ENCODE results near the gene VAMP4. TPM values are rescaled to one million over a fixed set of nuclear protein-coding genes. Genes with fewer than 3 reads are reported as not detected.

The VAMP4 gene
- total and polyA plus RNA-seq, 4 donors: 6.6 to 20.9 (median 10.6) TPM

- WGBS, 2 donors: 90 to 95% methylated on average over 4 of the region's 4 CpGs
- DNase-seq: no peak
- Histone ChIP-seq H3K9ac (ENCODE audit: insufficient read depth in 1 of 2, low read length in 2 of 2) (no peak overlapping the region), H3K36me3 (ENCODE audit: control insufficient read depth in 4 of 4, insufficient read depth in 4 of 4, low read length in 4 of 4) (no peaks in the 10 kb centered on the region), H3K9me3 (ENCODE audit: control insufficient read depth in 4 of 4, insufficient read depth in 3 of 4, low read length in 3 of 4) (no peaks in the 10 kb centered on the region), H3K4me3 (no peak overlapping the region), H3K27me3 (ENCODE audit: control insufficient read depth in 3 of 3, insufficient read depth in 3 of 3, low read length in 2 of 3) (no peaks in the 10 kb centered on the region), H3K27ac (ENCODE audit: low read depth in 1 of 2, low read length in 1 of 2) (no peak overlapping the region), H3K4me1 (ENCODE audit: control insufficient read depth in 5 of 5, insufficient read depth in 5 of 5, low read length in 5 of 5) (peaks cover 0 to 4% (median 0%) of the 10 kb centered on the region in 5 donors)
- TF ChIP-seq CTCF (IDR thresholded peaks at IDR 0.05; ENCODE audit: control extremely low read depth, extremely low read depth): no peak
- ATAC-seq (ENCODE audit: insufficient read depth, low FRiP score): no peak
Measured at GRCh38 chr1:171666114-171666769, 75.6 kb downstream of the VAMP4 start.

- Histone ChIP-seq H3K9ac (ENCODE audit: insufficient read depth in 1 of 2, low read length in 2 of 2) (no peak overlapping the region), H3K27ac (ENCODE audit: low read depth in 1 of 2, low read length in 1 of 2) (no peak overlapping the region), H3K27me3 (ENCODE audit: control insufficient read depth in 3 of 3, insufficient read depth in 3 of 3, low read length in 2 of 3) (no peaks in the 10 kb centered on the region), H3K9me3 (ENCODE audit: control insufficient read depth in 4 of 4, insufficient read depth in 3 of 4, low read length in 3 of 4) (no peaks in the 10 kb centered on the region), H3K4me1 (ENCODE audit: control insufficient read depth in 5 of 5, insufficient read depth in 5 of 5, low read length in 5 of 5) (peaks cover 0 to 4% (median 0%) of the 10 kb centered on the region in 5 donors), H3K36me3 (ENCODE audit: control insufficient read depth in 4 of 4, insufficient read depth in 4 of 4, low read length in 4 of 4) (no peaks in the 10 kb centered on the region), H3K4me3 (no peak overlapping the region)
- DNase-seq: no peak
- ATAC-seq (ENCODE audit: insufficient read depth, low FRiP score): no peak
- TF ChIP-seq CTCF (IDR thresholded peaks at IDR 0.05; ENCODE audit: control extremely low read depth, extremely low read depth): no peak
Measured at GRCh38 chr1:171664976-171665375, 76.9 kb downstream of the VAMP4 start.

- H3K27ac ChIP-seq (ENCODE audit: low read depth in 1 of 2, low read length in 1 of 2): no peak overlapping the region
Measured at GRCh38 chr1:171663854-171664575, 77.8 kb downstream of the VAMP4 start.

More at GRCh38 chr1:171663854-171664575, 77.8 kb downstream of the VAMP4 start:
- peak in 1 of 3 donors; percentile 21 for DNase-seq
- peaks cover 0 to 4% (median 0%) of the 10 kb centered on the region in 5 donors for H3K4me1 ChIP-seq (ENCODE audit: control insufficient read depth in 5 of 5, insufficient read depth in 5 of 5, low read length in 5 of 5)
- H3K9ac ChIP-seq (ENCODE audit: insufficient read depth in 1 of 2, low read length in 2 of 2): no peak overlapping the region
- no peak for TF ChIP-seq CTCF (IDR thresholded peaks at IDR 0.05; ENCODE audit: control extremely low read depth, extremely low read depth)
- no peak overlapping the region for H3K4me3 ChIP-seq
- no peaks in the 10 kb centered on the region for H3K36me3 ChIP-seq (ENCODE audit: control insufficient read depth in 4 of 4, insufficient read depth in 4 of 4, low read length in 4 of 4)
- no peak for ATAC-seq (ENCODE audit: insufficient read depth, low FRiP score)
- H3K9me3 ChIP-seq (ENCODE audit: control insufficient read depth in 4 of 4, insufficient read depth in 3 of 4, low read length in 3 of 4): no peaks in the 10 kb centered on the region
- H3K27me3 ChIP-seq (ENCODE audit: control insufficient read depth in 3 of 3, insufficient read depth in 3 of 3, low read length in 2 of 3): no peaks in the 10 kb centered on the region
- WGBS, 2 donors: 52 to 60% methylated on average over 4 of the region's 4 CpGs
